Esophagus (tissue), 2 donors: ENCODE data around the gene FLNB. TPM values are rescaled to one million over a fixed set of nuclear protein-coding genes. Genes with fewer than 3 reads are reported as not detected.

ENCODE experiments used
- H3K27ac ChIP-seq, 2 donors: one replicate each; pipeline ENCODE4 v1.5.1; 2013; ENCODE audit warnings: low read depth in 2 of 2, mild to moderate bottlenecking in 2 of 2, inconsistent platforms in 1 of 2, low read length in 1 of 2, moderate library complexity in 1 of 2
- H3K27me3 ChIP-seq, 2 donors: one replicate each; pipeline ENCODE4 v1.6.1; 2013; ENCODE audit warnings: low read length in 2 of 2, control low read depth in 1 of 2, mild to moderate bottlenecking in 1 of 2; ENCODE audit not compliant: insufficient read depth in 2 of 2, control insufficient read depth in 1 of 2
- H3K36me3 ChIP-seq, 2 donors: one replicate each; pipeline ENCODE4 v1.6.1; 2013; ENCODE audit warnings: low read length in 1 of 2; ENCODE audit not compliant: control insufficient read depth in 2 of 2, insufficient read depth in 2 of 2
- H3K4me1 ChIP-seq, 2 donors: one replicate each; pipeline ENCODE4 v1.6.1; 2013; ENCODE audit warnings: low read length in 1 of 2; ENCODE audit not compliant: control insufficient read depth in 2 of 2, insufficient read depth in 2 of 2
- H3K4me3 ChIP-seq, 2 donors: one replicate each; pipeline ENCODE4 v1.5.1; 2013; ENCODE audit warnings: low read length in 2 of 2, mild to moderate bottlenecking in 2 of 2, low read depth in 1 of 2, moderate library complexity in 1 of 2
- H3K9me3 ChIP-seq, 2 donors: one replicate each; pipeline ENCODE4 v1.6.1; 2013; ENCODE audit warnings: mild to moderate bottlenecking in 2 of 2, low read depth in 1 of 2, low read length in 1 of 2, moderate library complexity in 1 of 2; ENCODE audit not compliant: control insufficient read depth in 2 of 2, insufficient read depth in 1 of 2
- WGBS, 2 donors: extraction: QIAGEN DNeasy Blood & Tissue Kit; methylation state at CpG; one replicate each; pipeline ENCODE4 v1.1.7; 2013; 5-methylcytosine and 5-hydroxymethylcytosine counted together
- polyA plus RNA-seq, 2 donors: library from polyadenylated mRNA; stranded (reverse); fragments of 200-250 nt; gene quantifications; one replicate each; pipeline ENCODE4 v1.2.3, GENCODE V29; 2013
- donor health status: healthy with polysubstance abuse.
- donor health status: Bipolar disorder and iron deficiency.

The FLNB gene
- polyA plus RNA-seq, 2 donors: 50.8 to 52.5 TPM

- WGBS, 2 donors: 96 to 100% methylated on average over 2 of the region's 2 CpGs
- peaks cover 0 to 21% of the 10 kb centered on the region in 2 donors for H3K4me1 ChIP-seq
- H3K9me3 ChIP-seq: no peaks in the 10 kb centered on the region
- no peak overlapping the region for H3K27ac ChIP-seq
- H3K4me3 ChIP-seq: no peak overlapping the region
- no peaks in the 10 kb centered on the region for H3K27me3 ChIP-seq
- peaks cover 6 to 23% of the 10 kb centered on the region in 2 donors for H3K36me3 ChIP-seq
Observed at GRCh38 chr3:58106061-58106460, 97.8 kb downstream of the FLNB start.

GRCh38 chr3:58106640-58107039 lies 98.4 kb downstream of the FLNB start:
- WGBS, 2 donors: 96% methylated on average over 8 of the region's 8 CpGs
- H3K27ac ChIP-seq: no peak overlapping the region
- H3K4me1 ChIP-seq: peaks cover 0 to 21% of the 10 kb centered on the region in 2 donors
- H3K9me3 ChIP-seq: no peaks in the 10 kb centered on the region
- H3K27me3 ChIP-seq: no peaks in the 10 kb centered on the region
- H3K36me3 ChIP-seq: peaks cover 6 to 23% of the 10 kb centered on the region in 2 donors
- H3K4me3 ChIP-seq: no peak overlapping the region

GRCh38 chr3:58107597-58107996 lies 99.4 kb downstream of the FLNB start:
- H3K4me3 ChIP-seq: no peak overlapping the region
- no peaks in the 10 kb centered on the region for H3K9me3 ChIP-seq
- 85 to 86% methylated on average over 6 of the region's 6 CpGs for WGBS, 2 donors
- H3K27me3 ChIP-seq: no peaks in the 10 kb centered on the region
- H3K4me1 ChIP-seq: peaks cover 0 to 25% of the 10 kb centered on the region in 2 donors
- H3K27ac ChIP-seq: no peak overlapping the region
- H3K36me3 ChIP-seq: peaks cover 0 to 27% of the 10 kb centered on the region in 2 donors

GRCh38 chr3:58109752-58110151 lies 101.5 kb downstream of the FLNB start:
- H3K4me3 ChIP-seq: no peak overlapping the region
- H3K4me1 ChIP-seq: peaks cover 0 to 12% of the 10 kb centered on the region in 2 donors
- WGBS, 2 donors: 63 to 71% methylated on average over 5 of the region's 5 CpGs
- H3K27ac ChIP-seq: peak overlapping the region; percentile 56 to 84
- no peaks in the 10 kb centered on the region for H3K9me3 ChIP-seq
- peaks cover 3 to 27% of the 10 kb centered on the region in 2 donors for H3K36me3 ChIP-seq
- no peaks in the 10 kb centered on the region for H3K27me3 ChIP-seq

DNA sequence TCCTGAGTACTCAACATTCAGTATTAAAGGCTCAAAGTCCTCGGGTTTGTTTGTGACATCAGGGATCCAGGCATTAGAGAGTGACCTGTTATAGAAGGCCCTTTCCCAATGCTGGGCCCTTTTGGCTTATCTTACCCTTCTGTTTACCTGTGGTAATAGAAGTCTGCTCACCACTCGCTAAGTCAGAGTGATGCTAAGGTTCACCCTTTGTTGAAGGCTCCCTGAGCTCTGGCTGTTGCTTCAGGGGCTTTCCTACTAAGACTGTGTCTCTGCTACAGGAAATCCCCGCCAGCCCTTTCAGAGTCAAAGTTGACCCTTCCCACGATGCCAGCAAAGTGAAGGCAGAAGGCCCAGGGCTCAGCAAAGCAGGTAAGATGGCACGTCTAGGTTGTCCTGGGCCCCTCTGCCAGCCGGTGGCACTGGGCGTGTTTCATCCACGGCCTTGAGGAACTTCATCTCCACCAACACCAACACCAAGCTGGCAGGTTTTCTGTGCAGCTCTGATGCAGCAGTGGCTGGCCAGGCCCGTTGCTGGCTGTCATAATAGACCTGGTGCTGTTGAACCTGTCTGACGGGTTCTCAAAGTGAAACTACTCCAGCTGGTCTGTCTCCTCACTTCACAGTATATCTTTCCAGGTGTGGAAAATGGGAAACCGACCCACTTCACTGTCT lies 103.4 kb downstream of the FLNB start:
- no peaks in the 10 kb centered on the region for H3K9me3 ChIP-seq
- 37 to 49% methylated on average over 11 of the region's 11 CpGs for WGBS, 2 donors
- peak overlapping the region; percentile 83 to 97 for H3K27ac ChIP-seq
- peaks cover 10 to 23% of the 10 kb centered on the region in 2 donors for H3K36me3 ChIP-seq
- peak overlapping the region; percentile 7 to 41 for H3K4me3 ChIP-seq
- H3K4me1 ChIP-seq: peaks cover 6 to 14% of the 10 kb centered on the region in 2 donors
- no peaks in the 10 kb centered on the region for H3K27me3 ChIP-seq

- Histone ChIP-seq H3K4me3 (peak overlapping the region; percentile 7 to 41), H3K36me3 (peaks cover 10 to 19% of the 10 kb centered on the region in 2 donors), H3K27ac (peak overlapping the region; percentile 53 to 74), H3K9me3 (no peaks in the 10 kb centered on the region), H3K4me1 (peaks cover 8 to 14% of the 10 kb centered on the region in 2 donors), H3K27me3 (no peaks in the 10 kb centered on the region)
- WGBS, 2 donors: 42 to 58% methylated on average over 6 of the region's 6 CpGs
Observed at GRCh38 chr3:58112185-58112535, 103.9 kb downstream of the FLNB start.

DNA sequence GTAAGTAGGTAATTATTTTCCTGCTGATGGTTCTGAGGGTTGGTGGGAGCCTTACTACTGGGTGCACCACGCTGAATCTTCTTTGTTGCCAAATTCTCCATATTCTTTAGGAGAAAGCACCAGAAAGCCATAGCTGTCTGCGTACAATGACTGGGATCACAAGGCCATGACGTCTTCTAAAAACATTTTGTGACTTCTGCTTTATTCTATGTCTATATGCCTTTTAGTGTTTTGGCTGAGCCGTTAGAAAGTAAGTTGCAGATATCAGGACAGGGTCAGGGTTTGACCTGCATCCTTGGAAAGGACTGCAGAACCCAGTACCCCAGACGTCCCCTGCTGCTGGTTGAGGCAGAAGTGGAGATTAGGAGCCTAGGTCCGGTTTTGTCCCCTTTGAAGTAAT lies 107.0 kb downstream of the FLNB start:
- H3K36me3 ChIP-seq: peaks cover 10% of the 10 kb centered on the region in 2 donors
- WGBS, 2 donors: 90 to 93% methylated on average over 6 of the region's 6 CpGs
- peaks cover 8 to 10% of the 10 kb centered on the region in 2 donors for H3K4me1 ChIP-seq
- no peaks in the 10 kb centered on the region for H3K9me3 ChIP-seq
- no peaks in the 10 kb centered on the region for H3K27me3 ChIP-seq
- no peak overlapping the region for H3K27ac ChIP-seq
- no peak overlapping the region for H3K4me3 ChIP-seq

DNA sequence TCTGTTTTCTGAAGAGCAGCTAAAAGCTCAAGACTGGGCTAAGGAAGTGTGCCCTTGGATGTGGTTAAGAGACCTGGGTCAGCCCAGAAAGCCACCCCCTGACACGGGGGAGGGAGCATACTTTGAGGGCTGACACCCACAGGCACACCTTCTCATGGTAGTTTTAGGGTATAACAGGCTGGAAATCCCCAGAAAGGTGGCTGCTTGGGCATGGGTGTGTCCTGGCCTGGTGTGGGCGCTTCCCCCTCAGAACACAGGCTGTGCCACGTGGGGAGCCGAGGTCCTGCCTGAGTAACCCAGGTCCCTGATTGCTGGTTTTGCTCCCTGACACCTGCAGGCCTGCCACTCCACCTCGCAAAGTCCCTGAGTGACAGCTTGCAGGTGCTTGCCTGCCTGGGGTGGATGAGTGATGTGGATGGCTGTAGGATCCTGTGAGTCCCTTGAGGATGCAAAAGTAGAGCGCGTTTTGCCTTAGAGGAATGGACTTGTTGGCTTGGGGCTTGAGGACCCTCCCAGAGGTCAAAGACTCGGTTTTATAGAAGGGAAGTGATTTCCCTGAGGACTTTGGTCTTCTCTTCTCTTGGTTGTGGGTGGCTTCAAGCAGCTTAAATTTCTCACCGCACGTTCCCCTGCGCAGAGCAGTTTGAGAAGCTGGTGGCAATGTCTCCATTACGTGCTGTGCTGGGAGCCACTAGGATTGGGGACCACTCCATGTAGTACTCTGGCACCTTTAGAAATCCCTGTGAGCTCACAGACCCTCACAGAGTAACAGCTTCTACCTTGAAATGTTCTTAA lies 108.1 kb downstream of the FLNB start:
- WGBS, 2 donors: 62 to 78% methylated on average over 12 of the region's 12 CpGs
- no peaks in the 10 kb centered on the region for H3K9me3 ChIP-seq
- H3K27ac ChIP-seq: peak overlapping the region; percentile 21 to 40
- no peaks in the 10 kb centered on the region for H3K27me3 ChIP-seq
- peaks cover 12 to 17% of the 10 kb centered on the region in 2 donors for H3K36me3 ChIP-seq
- peaks cover 8 to 10% of the 10 kb centered on the region in 2 donors for H3K4me1 ChIP-seq
- H3K4me3 ChIP-seq: no peak overlapping the region

- peaks cover 8% of the 10 kb centered on the region in 2 donors for H3K4me1 ChIP-seq
- H3K27ac ChIP-seq: peak overlapping the region; percentile 16 to 40
- no peak overlapping the region for H3K4me3 ChIP-seq
- H3K9me3 ChIP-seq: no peaks in the 10 kb centered on the region
- peaks cover 15 to 19% of the 10 kb centered on the region in 2 donors for H3K36me3 ChIP-seq
- WGBS, 2 donors: 60 to 72% methylated on average over 4 of the region's 4 CpGs
- H3K27me3 ChIP-seq: no peaks in the 10 kb centered on the region
Observed at GRCh38 chr3:58116985-58117384, 108.8 kb downstream of the FLNB start.
